NCI-H226 (cell line): Measurements from ENCODE around the gene RERE.

ENCODE experiments used
- DNase-seq: peaks from one replicate; pipeline ENCODE4 v3.0.0-alpha.2; 2015

The RERE gene

GRCh38 chr1:8817412-8818324 is at the start of gene RERE:
Gene RERE (minus strand): TSS chr1:8817640.
- DNase-seq = peak; percentile 79

- DNase-seq = no peak
These were observed 49.5 kb upstream of the RERE start for GRCh38 chr1:8866792-8867415.

- DNase-seq = no peak
These were observed 48.8 kb upstream of the RERE start for GRCh38 chr1:8866173-8866791.

- DNase-seq = no peak
These were observed 47.4 kb upstream of the RERE start for GRCh38 chr1:8864713-8865344.

- DNase-seq = no peak
These were observed 46.4 kb upstream of the RERE start for GRCh38 chr1:8863794-8864233.

- DNase-seq = no peak
These were observed 45.7 kb upstream of the RERE start for GRCh38 chr1:8863138-8863537.

GRCh38 chr1:8862528-8862927 is 45.1 kb upstream of the RERE start:
- DNase-seq = no peak

- DNase-seq = no peak
These were observed 43.5 kb upstream of the RERE start for GRCh38 chr1:8860738-8861516.

- no peak for DNase-seq
These were observed 41.7 kb upstream of the RERE start for GRCh38 chr1:8858888-8859706.

- peak; percentile 85 for DNase-seq
These were observed 40.8 kb upstream of the RERE start for GRCh38 chr1:8858112-8858668.

- DNase-seq = no peak
These were observed 39.4 kb upstream of the RERE start for GRCh38 chr1:8856689-8857412.

- no peak for DNase-seq
These were observed 36.8 kb upstream of the RERE start for GRCh38 chr1:8854240-8854639.

- DNase-seq = no peak
These were observed 33.6 kb upstream of the RERE start for GRCh38 chr1:8851060-8851459.

GRCh38 chr1:8848663-8849386 is 31.4 kb upstream of the RERE start:
- DNase-seq = peak; percentile 82

- no peak for DNase-seq
These were observed 30.6 kb upstream of the RERE start for GRCh38 chr1:8847990-8848389.

- DNase-seq = no peak
These were observed 28.8 kb upstream of the RERE start for GRCh38 chr1:8846263-8846662.

- no peak for DNase-seq
These were observed 28.0 kb upstream of the RERE start for GRCh38 chr1:8845104-8846097.

- no peak for DNase-seq
These were observed 27.1 kb upstream of the RERE start for GRCh38 chr1:8844501-8845006.
